B cell (primary cell): ENCODE data around the gene SDK1. TPM values are rescaled to one million over a fixed set of nuclear protein-coding genes. Genes with fewer than 3 reads are reported as not detected.

Source experiments
- ATAC-seq: fragments of 200-7000 bp; cut with Tn5 transposase; one replicate; pipeline ENCODE4 v1.10.0; 2021; ENCODE audit warnings: low read depth, mild to moderate bottlenecking, moderate number of reproducible peaks, moderate library complexity
- CTCF ChIA-PET: fragments of 350-600 bp; sonication (Branson Sonifier 250); formaldehyde crosslinking; loops from one replicate; lab custom pipeline; 2021; ENCODE audit warnings: antibody characterized with exemption, inconsistent platforms; lab: Charles Lee
- POLR2A ChIA-PET: fragments of 350-600 bp; sonication (Branson Sonifier 250); formaldehyde crosslinking; loops from one replicate; lab custom pipeline; 2021; ENCODE audit warnings: antibody characterized with exemption; lab: Charles Lee
- DNase-seq: peaks from one replicate; pipeline ENCODE4 v3.0.0; 2013
- H2AFZ ChIP-seq: 2 replicates; pipeline ENCODE4 v1.6.1; 2012; ENCODE audit warnings: mild to moderate bottlenecking, low read depth, low read length; ENCODE audit not compliant: insufficient read depth, poor library complexity, severe bottlenecking
- H3K27ac ChIP-seq, 2 donors: 1 replicate in 1 of 2; 2 replicates in 1 of 2; pipeline ENCODE4 v1.5.1; 2012 to 2013; ENCODE audit warnings: low read length in 2 of 2, mild to moderate bottlenecking in 2 of 2, moderate library complexity in 1 of 2
- H3K27me3 ChIP-seq, 4 experiments: fragments of 200-600 bp in 1 of 4; sonication (generic) in 1 of 4; replicated peaks in 1 of 4; 1 replicate in 2 of 4; 2 replicates in 2 of 4; pipeline versions ENCODE4 v1.6.1 to v1.7.0; 2013 to 2016; ENCODE audit warnings: low read length in 3 of 4, mild to moderate bottlenecking in 2 of 4, mixed read lengths in 1 of 4, moderate library complexity in 1 of 4; ENCODE audit not compliant: insufficient read depth in 4 of 4, control insufficient read depth in 3 of 4; ENCODE audit errors: control extremely low read depth in 1 of 4
- H3K36me3 ChIP-seq, 2 experiments: replicated peaks in 1 of 2; 1 replicate in 1 of 2; 2 replicates in 1 of 2; pipeline versions ENCODE4 v1.6.1 to v1.7.1; 2013; ENCODE audit warnings: low read length in 1 of 2; ENCODE audit not compliant: insufficient read depth in 2 of 2, control insufficient read depth in 1 of 2; ENCODE audit errors: control extremely low read depth in 1 of 2, extremely low read depth in 1 of 2
- H3K4me1 ChIP-seq, 2 donors: fragments of 200-600 bp in 1 of 2; sonication (generic) in 1 of 2; 1 replicate in 1 of 2; 2 replicates in 1 of 2; pipeline versions ENCODE4 v1.5.1 to v1.6.1; 2013 to 2017; ENCODE audit warnings: low read length in 2 of 2; ENCODE audit not compliant: control insufficient read depth in 2 of 2, insufficient read depth in 2 of 2
- H3K4me2 ChIP-seq: replicated peaks from 2 replicates; pipeline ENCODE3; 2012; ENCODE audit warnings: mild to moderate bottlenecking, low read depth, low read length; ENCODE audit not compliant: poor library complexity, severe bottlenecking
- H3K4me3 ChIP-seq, 5 experiments: fragments of 200-600 bp in 1 of 5; sonication (generic) in 1 of 5; 1 replicate in 3 of 5; 2 replicates in 2 of 5; pipeline versions ENCODE4 v1.5.1 to v1.7.0; 2011 to 2016; ENCODE audit warnings: low read length in 4 of 5, mild to moderate bottlenecking in 4 of 5, low read depth in 2 of 5, control low read depth in 1 of 5, moderate library complexity in 1 of 5; ENCODE audit not compliant: insufficient read depth in 1 of 5; ENCODE audit errors: control extremely low read depth in 1 of 5, extremely low read depth in 1 of 5
- H3K79me2 ChIP-seq: fragments of 200-600 bp; sonication (generic); one replicate; pipeline ENCODE4 v1.6.0; 2016; ENCODE audit warnings: low read length; ENCODE audit not compliant: control insufficient read depth, insufficient read depth
- H3K9ac ChIP-seq: fragments of 200-600 bp; sonication (generic); 2 replicates; pipeline ENCODE4 v1.6.1; 2017; ENCODE audit warnings: mild to moderate bottlenecking, low read length, moderate library complexity
- H3K9me3 ChIP-seq, 3 donors: one replicate each; pipeline versions ENCODE4 v1.6.1 to v1.7.1; 2013; ENCODE audit warnings: low read length in 2 of 3; ENCODE audit not compliant: control insufficient read depth in 2 of 3, insufficient read depth in 1 of 3; ENCODE audit errors: control extremely low read depth in 1 of 3
- H4K20me1 ChIP-seq: 2 replicates; pipeline ENCODE4 v1.6.0; 2012; ENCODE audit warnings: mild to moderate bottlenecking, low read length; ENCODE audit not compliant: insufficient read depth, control insufficient read depth, poor library complexity, severe bottlenecking
- H3K27ac Mint-ChIP-seq: one replicate; pipeline ENCODE4 v1.8.0; 2021; ENCODE audit warnings: mixed read lengths
- H3K27me3 Mint-ChIP-seq: one replicate; pipeline ENCODE4 v1.8.0; 2021; ENCODE audit warnings: mixed read lengths
- H3K4me1 Mint-ChIP-seq: one replicate; pipeline ENCODE4 v1.8.0; 2021; ENCODE audit warnings: mixed read lengths
- H3K4me3 Mint-ChIP-seq: one replicate; pipeline ENCODE4 v1.8.0; 2021; ENCODE audit warnings: mixed read lengths
- H3K9me3 Mint-ChIP-seq: one replicate; pipeline ENCODE4 v1.8.0; 2022; ENCODE audit warnings: mixed read lengths; ENCODE audit not compliant: insufficient read depth
- CTCF ChIP-seq: fragments of 200-600 bp; IDR thresholded peaks from one replicate; pipeline ENCODE4 v1.8.0; 2022; ENCODE audit warnings: antibody characterized with exemption, mild to moderate bottlenecking
- EZH2 ChIP-seq: IDR thresholded peaks from 2 replicates; pipeline ENCODE4 v1.6.1; 2012; ENCODE audit warnings: borderline replicate concordance, low read depth, mild to moderate bottlenecking, moderate library complexity, low read length; ENCODE audit not compliant: insufficient read depth, poor library complexity, severe bottlenecking
- WGBS: methylation state at CpG from one replicate; pipeline ENCODE4 v1.1.5; 2013; ENCODE audit warnings: missing lambda C conversion rate; ENCODE audit not compliant: insufficient coverage; 5-methylcytosine and 5-hydroxymethylcytosine counted together
- intact Hi-C: fragments of 100-400 bp; cut with micrococcal nuclease; formaldehyde crosslinking; loops from one replicate; pipeline ENCODE4 v1.10.0; 2022
- polyA plus RNA-seq: library from polyadenylated mRNA; depleted of rRNA; stranded (reverse); fragments of >200 nt; gene quantifications from 2 replicates; pipeline ENCODE4 v1.2.3, GENCODE V29; 2012
- total RNA-seq, 2 donors: library from RNA; stranded (reverse); fragments of 120-200 nt in 1 of 2; gene quantifications; 1 replicate in 1 of 2; 2 replicates in 1 of 2; pipeline versions ENCODE4 v1.2.3 to v1.2.4, GENCODE V29; 2013 to 2022

Gene SDK1
- total and polyA plus RNA-seq, 2 donors (not counting 1 experiment from before 2014, with no cell fraction given) = 0.73 to 2.0 TPM

DNA sequence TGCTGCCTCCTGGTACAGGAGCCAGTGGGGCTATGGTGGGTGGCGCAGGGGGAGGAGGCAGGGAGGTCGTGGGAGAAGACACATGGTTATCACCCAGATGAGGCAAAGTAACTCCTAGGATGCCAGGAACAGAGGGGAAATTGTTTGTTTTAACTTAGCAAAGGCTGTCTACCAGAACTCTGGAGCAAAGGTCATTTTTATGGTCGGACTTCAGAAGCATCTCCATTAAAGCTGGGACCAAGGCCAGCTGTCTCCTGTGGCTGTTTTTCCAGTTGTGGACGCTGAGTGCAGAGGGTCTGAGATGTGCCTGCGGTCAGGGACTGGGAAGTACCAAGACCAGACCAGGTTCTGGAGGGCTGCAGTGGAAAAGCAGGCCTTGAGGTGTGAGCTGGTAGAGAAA, 855.1 kb downstream of the SDK1 start:
- no peak overlapping the region for H3K4me3 Mint-ChIP-seq
- Histone ChIP-seq H3K27me3 (no peaks in the 10 kb centered on the region), H3K36me3 (no peaks in the 10 kb centered on the region), H3K9me3 (peaks cover 0 to 7% (median 0%) of the 10 kb centered on the region in 3 donors), H3K79me2 (no peaks in the 10 kb centered on the region), H4K20me1 (no peaks in the 10 kb centered on the region), H3K4me3 (no peak overlapping the region), H3K4me1 (no peaks in the 10 kb centered on the region), H3K4me2 (no peak overlapping the region), H3K27ac (no peak overlapping the region), H2AFZ (no peak overlapping the region), H3K9ac (no peak overlapping the region)
- POLR2A ChIA-PET = no interaction called here
- TF ChIP-seq EZH2 = no peak
- TF ChIP-seq CTCF = no peak
- CTCF ChIA-PET = no interaction called here
- ATAC-seq (no peak), DNase-seq (no peak)
- intact Hi-C loops = no loop called here
- peaks cover 4% of the 10 kb centered on the region for H3K27me3 Mint-ChIP-seq
- no peaks in the 10 kb centered on the region for H3K9me3 Mint-ChIP-seq
- H3K4me1 Mint-ChIP-seq = no peaks in the 10 kb centered on the region
- 83% methylated on average over 5 of the region's 5 CpGs for WGBS
- H3K27ac Mint-ChIP-seq = no peak overlapping the region

DNA sequence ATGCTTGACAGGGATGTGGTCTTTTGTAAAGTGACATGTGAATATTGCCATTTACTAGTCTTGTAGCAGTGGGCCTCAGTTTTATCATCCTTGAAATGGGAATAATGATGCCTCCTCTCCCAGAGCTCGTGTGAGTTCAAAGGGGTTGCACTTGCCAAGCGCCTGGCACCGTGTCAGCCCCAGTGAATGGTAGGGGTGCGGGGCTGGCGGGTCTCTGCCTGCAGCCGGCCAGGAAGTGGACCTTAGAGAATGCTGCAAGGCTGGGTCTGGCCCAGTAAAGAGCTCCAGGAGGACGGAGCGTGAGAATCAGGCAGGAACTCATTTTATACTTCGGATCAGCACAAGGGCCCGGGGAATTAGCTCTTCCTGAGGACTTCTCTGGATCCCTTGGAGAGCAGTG, 856.6 kb downstream of the SDK1 start:
- Mint-ChIP-seq H3K27ac (no peak overlapping the region), H3K27me3 (peaks cover 3% of the 10 kb centered on the region), H3K9me3 (no peaks in the 10 kb centered on the region), H3K4me1 (no peaks in the 10 kb centered on the region), H3K4me3 (no peak overlapping the region)
- intact Hi-C loops = no loop called here
- H3K4me1 ChIP-seq = no peaks in the 10 kb centered on the region
- H4K20me1 ChIP-seq = no peaks in the 10 kb centered on the region
- no peak overlapping the region for H3K9ac ChIP-seq
- WGBS = 88% methylated on average over 10 of the region's 10 CpGs
- peaks cover 0 to 14% (median 0%) of the 10 kb centered on the region in 3 donors for H3K9me3 ChIP-seq
- no peak for ATAC-seq
- no peak overlapping the region for H3K27ac ChIP-seq
- DNase-seq = no peak
- no peaks in the 10 kb centered on the region for H3K79me2 ChIP-seq
- no peak overlapping the region for H3K4me3 ChIP-seq
- POLR2A ChIA-PET = no interaction called here
- no peaks in the 10 kb centered on the region for H3K27me3 ChIP-seq
- no peak overlapping the region for H3K4me2 ChIP-seq
- TF ChIP-seq EZH2 = no peak
- TF ChIP-seq CTCF = no peak
- no peak overlapping the region for H2AFZ ChIP-seq
- CTCF ChIA-PET = no interaction called here
- H3K36me3 ChIP-seq = no peaks in the 10 kb centered on the region
